HG03095 (cell line): ENCODE data around the gene GFPT2.
"Not testable (repeated sequence)": the region's sequence is repeated elsewhere in the genome, so short reads cannot be mapped to it uniquely, and the experiment has no call there.

Experiments
- ATAC-seq: cut with Tn5 transposase; IDR thresholded peaks from one replicate; pipeline ENCODE4 v1.9.1; 2021; ENCODE audit warnings: moderate library complexity; ENCODE audit not compliant: unreplicated experiment

Gene GFPT2

GRCh38 chr5:180313677-180314505, 39.2 kb downstream of the GFPT2 start:
- ATAC-seq, result no peak

DNA sequence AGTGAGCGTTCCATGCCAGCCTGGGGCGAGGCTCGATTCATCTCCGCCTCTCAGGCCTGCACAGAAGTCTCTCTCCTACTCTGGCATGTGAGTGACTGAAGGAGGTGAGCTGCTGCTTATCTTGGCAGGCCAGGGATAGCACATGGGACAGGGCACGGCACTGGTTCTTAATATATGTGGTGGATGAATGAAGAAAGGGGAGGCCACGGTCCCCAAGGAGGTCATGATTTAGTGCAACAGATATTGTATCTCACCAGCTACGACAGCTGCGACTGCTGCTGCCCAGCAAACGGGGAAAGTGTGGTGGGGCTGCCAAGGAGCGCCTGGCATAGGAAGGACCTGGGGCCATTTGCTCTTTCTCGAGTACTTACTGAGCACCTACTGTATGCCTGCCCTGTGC, 41.9 kb downstream of the GFPT2 start:
- ATAC-seq, result no peak

GRCh38 chr5:180306796-180307195, 46.3 kb downstream of the GFPT2 start:
- no peak for ATAC-seq

- ATAC-seq, result no peak
Observed at GRCh38 chr5:180305481-180305880, 47.7 kb downstream of the GFPT2 start.

DNA sequence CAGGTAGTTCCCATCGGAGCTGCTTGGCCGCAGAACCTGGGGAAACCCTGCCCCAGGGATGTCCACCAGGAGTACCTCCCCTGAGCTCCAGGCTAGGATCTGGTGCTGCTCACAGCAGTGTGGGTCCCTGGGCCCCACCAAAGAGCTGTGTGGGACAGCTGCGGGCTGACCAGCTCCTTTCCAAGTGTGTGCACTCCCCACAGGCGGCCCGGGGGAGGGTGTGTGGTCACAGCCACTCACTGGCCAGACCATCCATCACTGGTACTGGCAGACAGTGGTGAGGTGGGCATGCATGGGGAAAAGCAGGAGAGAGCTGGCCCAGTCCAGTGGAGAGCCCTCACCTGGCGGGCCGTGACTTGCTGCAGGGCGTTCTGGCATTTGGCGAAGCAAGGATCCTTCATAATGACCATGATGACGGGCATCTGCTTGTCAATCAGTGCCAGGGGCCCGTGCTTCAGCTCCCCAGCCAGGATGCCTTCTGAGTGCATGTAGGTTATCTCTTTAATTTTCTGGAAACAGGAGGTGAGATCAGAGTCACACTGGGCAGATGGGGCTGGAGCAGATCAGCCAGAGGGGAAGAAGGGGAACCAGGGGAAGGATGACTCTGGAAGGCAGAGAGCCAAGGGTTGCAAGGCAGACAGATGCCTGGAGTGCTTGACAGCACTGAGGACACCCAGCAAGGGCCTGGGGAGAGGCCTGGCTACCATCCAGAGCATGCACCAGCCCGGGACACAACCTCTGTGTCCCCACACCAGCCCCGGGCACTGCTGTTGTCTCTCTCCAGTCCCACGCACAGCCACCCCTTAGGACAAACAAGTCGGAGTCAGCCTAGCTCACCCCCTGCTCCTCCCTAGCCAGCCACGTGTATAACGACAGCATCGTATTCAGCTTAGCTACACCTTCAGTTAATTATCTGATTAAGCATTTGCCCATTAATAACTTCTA, 48.4 kb downstream of the GFPT2 start:
- ATAC-seq, result no peak

GRCh38 chr5:180304016-180304292, 49.2 kb downstream of the GFPT2 start:
- ATAC-seq, result no peak

- ATAC-seq, result no peak
Observed at GRCh38 chr5:180303226-180304015, 49.7 kb downstream of the GFPT2 start.

GRCh38 chr5:180302256-180302655, 50.9 kb downstream of the GFPT2 start:
- no peak for ATAC-seq

GRCh38 chr5:180301253-180301652, 51.9 kb downstream of the GFPT2 start:
- no peak for ATAC-seq

DNA sequence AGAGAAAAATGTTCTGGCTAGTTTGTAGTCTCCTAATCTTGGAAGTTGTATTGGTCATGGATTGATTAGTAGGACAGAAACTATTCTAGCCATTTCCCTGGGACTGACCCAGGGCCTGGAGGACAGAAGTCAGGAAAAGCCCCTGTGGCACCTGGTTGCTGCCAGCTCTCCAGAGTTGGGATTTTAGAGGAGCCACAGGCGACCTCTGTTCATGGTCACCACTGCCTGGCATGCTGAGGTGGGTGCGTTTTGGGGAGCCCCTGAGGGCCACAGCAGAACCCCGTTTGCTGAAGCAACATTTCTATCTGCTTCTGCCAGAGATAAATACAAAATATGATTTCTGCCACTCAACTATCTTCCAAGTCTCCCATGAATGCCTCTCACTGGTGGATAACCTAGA, 53.6 kb downstream of the GFPT2 start:
- ATAC-seq, result no peak

- ATAC-seq, result not testable (repeated sequence)
Observed at GRCh38 chr5:180299014-180299413, 54.1 kb downstream of the GFPT2 start.

DNA sequence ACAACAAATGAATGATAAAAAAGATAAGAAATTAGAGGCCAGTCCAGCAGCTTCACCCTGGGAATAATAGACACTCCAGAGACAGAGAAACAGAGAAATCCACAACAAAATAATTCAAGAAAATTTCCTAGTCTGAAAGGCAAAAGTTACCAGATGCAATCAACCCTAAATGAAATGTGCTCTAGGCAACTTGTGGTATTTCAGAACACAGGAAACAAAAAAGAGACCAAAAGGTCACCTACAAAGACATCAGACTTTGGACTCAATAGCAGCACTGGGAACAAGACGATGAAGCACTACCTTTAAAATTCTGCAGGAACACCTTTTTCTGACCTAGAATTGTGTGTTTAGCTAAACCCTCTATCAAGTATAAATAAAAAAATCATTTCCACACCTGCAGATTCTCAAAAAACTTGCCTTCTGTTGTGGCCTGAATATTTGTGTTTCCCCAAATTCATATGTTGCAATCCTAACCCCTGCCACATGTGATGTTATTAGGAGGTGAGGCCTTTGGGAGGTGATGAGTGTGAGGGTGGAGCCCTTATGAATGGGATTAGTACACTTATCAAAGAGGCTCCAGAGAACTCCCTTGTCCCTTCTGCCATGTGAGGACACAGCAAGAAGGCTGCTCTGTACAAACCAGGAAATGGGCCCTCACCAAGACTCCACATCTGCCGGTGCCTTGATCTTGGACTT, 55.4 kb downstream of the GFPT2 start:
- no peak for ATAC-seq

GRCh38 chr5:180296771-180297170, 56.4 kb downstream of the GFPT2 start:
- no peak for ATAC-seq

DNA sequence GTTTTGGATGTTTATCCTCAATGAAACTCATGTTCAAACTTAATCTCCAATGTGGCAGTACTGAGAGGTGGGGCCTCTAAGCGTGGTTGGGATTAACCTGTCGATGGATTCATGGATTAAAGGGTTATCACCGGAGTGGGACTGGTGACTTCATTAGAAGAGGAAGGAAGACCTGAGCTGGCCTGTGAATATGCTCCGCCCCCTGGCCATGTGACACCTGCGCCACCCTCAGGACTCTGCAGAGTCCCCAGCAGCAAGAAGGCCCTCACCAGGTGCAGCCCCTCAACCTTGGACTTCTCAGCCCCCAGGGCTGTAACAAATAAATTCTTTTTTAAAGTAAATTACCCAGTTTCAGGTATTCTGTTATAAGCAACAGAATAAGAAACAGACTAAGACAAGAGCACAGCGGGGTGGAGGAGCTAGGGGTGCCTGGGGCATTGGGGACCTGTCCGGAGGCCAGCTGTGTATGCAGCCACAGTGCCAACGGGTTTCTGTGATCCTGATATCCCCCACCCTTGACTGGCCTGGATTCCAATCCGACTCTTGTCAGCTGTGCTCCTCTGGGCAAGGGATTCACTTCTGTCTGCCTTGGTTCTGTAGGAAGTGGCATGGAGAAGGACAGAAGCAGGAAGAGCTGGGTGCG, 58.1 kb downstream of the GFPT2 start:
- no peak for ATAC-seq

DNA sequence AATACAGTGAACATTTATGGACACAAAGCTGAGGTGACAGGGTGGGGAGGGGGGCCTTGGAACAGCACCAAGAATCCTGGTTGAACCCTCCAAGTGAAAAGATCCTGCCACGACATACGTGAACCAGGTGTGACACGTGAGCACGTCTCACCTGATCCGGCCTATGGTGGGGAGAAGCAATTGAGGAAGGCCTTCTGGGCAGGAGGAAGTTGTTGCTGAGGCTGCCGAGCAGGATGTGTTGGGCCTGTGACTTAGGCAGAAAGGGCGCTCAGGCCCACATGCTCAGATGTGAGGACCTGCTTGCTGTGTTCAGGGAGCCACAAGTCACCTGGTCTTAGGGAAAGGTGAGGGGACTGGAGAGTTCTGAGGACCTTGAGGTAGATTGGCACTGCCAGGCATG, 58.7 kb downstream of the GFPT2 start:
- no peak for ATAC-seq

DNA sequence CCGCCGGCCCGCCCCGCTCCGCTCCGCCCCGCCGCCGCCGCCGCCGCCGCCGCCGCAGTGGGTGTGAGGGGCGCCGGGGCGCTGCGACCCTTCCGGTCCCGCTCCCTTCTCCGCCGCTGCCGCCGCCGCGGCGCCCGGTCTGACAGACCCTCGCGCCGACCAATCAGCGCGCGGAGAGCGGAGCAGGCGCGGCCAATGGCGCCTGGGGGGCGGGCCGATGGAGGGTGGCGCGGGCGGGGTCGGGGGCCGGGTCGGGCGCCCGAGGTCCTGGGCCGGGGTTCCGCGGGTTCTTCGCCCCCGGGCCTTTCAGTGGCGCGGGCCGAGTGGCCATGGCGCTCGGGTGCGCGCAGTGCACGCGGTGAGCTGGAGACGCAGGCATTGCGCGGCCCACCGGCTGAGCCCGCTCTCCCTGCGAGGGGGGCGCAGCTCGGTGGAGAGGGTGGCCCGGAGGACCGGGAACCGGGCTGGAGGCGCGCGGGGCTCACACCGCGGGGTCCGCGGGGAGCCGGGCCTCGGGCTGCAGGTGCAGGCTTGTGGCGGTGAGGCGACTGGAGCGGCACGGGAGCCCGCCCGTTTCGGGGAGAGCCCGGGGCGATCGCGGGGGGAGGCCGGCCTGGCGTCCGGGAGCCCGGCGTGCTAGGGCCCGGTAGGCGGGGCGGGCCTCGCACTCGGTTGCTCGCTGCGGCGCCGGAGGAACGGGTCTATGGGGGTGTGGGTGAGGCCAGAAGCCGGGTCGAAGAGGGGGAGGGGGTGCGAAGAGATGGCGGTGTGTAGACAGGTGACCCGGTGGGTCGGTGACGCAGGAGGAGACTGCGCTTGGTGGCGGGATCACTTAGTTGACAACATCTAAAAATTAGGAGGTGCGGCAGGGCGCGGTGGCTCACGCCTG, 60.9 kb downstream of the GFPT2 start, which contains the start of gene MAPK9:
MAPK9 (minus strand) TSS at position 141 of the 889 bp plus-strand sequence. CDS start 11,522 bp downstream, outside the sequence.
- peak; percentile 83 for ATAC-seq

- ATAC-seq, result peak; percentile 32
Observed at GRCh38 chr5:180291234-180291940, 61.7 kb downstream of the GFPT2 start.

- no peak for ATAC-seq
Observed at GRCh38 chr5:180290568-180291233, 62.4 kb downstream of the GFPT2 start.
